Stimulated activated CD4-positive, alpha-beta T cell treated with anti-CD3 and anti-CD28 coated beads, Interleukin-12 subunit alpha, Interleukin-12 subunit beta, amount 100 ng/mL, for 4 hours (primary cell): ENCODE measurements around the gene MAML3.

Experiments
- DNase-seq: peaks from one replicate; pipeline ENCODE4 v3.0.0-alpha.2; 2020

The MAML3 gene

DNA sequence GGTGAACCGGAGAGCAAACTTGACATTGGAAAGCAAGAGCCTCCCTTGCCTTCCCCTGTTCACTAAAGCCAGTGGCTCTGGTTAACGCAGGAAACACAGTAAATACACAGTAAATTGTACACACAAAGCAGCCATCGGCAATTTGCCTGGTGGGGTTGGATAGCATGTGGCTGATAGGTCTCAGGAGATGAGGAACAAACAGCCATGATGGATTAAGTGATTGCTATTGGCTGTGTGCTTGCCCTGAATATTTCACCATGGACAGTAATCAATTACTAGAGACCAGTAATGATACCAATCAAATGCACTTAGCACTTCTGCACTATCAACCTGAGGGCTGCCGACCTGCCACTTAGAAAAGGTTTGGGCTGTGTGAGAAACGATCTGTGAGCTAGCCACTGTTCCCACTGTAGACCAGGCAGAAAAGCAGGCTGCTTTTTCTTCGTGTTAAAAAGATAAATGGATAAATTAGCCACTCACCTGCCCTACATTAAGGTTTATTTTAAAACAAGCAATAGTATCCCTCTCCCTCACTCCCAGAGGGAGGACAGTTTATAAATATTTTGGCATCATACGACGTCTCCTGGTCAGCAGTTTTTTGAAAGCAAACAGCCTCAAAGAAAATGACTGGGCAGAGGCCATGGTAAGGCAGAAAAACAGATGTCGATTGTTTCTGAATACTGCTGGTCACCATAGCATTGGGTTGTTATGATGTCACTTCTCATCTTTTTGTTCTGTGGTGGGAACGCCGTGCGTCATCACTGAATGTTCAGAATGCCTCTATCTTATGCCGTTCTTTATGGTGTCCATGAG lies 167.1 kb downstream of the MAML3 start:
- DNase-seq: no peak

DNA sequence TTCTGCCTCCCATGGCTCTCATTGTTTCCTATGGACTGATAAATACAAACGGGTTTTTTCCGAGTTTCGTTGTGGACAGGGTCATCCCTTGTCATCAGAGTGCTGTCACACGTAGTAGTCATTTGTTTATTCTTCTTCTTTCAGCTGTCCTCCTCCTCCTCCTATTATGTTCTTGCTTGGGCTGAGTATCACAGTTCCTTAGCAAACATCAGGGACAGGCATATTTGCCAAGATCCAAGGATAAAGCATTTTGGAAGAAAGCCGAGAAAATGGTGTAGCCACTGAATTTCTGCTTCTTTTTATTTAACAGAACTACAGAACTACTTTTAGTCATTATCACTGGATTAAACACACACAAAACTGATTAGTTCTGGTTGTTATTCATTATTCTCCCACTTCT lies 167.9 kb downstream of the MAML3 start:
- DNase-seq: no peak

DNA sequence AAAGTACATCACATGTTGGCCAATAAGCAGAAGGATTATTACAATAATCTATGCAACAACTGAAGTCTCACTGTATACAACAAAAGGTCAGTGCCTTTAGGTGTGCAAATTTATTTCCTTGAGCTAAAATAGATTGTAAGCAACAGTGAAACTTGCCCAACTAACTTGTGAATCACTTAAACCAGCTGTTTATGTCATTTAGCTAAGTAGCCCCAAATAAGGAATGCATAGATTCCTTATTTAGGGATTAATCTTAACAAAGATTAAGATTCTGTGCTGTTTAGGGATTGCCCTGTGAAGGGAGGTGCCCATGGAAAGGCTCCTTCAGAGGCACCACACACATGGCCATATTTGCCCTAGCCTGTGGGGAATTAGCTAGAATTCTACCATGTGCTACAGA lies 168.6 kb downstream of the MAML3 start:
- DNase-seq: no peak

GRCh38 chr4:139984471-139984870 lies 169.5 kb downstream of the MAML3 start:
- no peak for DNase-seq

GRCh38 chr4:139978692-139979091 lies 175.3 kb downstream of the MAML3 start:
- no peak for DNase-seq

- no peak for DNase-seq
Observed at GRCh38 chr4:139977838-139978609, 176.0 kb downstream of the MAML3 start.

GRCh38 chr4:139975830-139976272 lies 178.1 kb downstream of the MAML3 start:
- no peak for DNase-seq

DNA sequence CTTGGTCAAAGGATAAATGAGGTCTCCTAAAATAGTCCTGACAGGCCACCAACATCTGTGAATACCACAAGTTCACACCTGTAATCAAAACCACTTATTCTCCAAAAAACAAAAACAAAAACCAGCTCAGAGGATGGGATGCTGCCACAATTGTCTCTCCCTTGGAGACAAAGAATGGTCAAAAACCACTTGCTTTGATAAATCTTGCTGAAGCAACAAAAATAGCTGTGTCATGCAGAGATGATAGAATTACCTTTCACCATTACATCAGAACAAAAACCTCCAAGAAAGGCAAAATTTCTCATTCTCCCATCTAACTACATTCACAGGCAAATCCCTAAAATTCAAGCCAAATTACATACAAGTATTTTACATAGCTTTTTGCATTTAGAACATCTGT lies 180.4 kb downstream of the MAML3 start:
- no peak for DNase-seq

DNA sequence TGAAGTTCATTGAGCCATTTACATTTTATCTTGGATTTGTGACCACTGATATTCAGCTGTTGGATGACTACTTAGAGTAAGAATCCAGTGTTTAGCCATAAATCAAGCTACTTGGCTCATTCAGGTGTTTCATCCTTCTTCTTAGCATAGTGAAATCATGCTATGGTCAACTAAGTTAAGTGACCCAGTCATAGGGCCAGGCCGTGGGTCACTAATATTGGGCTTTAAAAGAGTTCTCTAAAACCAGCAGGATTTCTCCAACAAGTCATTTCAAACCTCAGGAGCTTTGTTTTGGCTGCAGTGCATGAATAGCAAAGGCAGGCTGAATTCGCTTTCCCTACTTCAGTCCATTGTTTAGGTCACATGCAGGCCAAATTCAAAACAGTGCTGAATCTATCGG lies 181.0 kb downstream of the MAML3 start:
- DNase-seq: no peak

DNA sequence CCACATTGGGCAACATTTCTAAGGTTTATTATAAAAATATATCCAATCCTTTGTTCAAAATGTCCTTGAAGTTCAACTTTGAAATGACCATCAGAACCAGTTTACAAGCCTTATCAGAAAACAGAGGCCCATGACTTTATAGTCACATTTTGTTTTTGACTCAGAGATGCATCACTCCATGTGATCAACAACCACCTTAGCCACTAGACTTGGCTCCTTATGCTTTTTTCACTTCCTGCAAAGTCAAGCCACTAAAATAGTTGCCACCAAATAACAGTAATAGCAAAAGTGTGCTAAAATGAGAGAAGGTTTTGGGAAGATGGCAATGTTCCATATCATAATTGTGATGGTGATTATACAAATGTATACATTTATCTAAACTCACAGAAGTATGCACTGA lies 181.7 kb downstream of the MAML3 start:
- DNase-seq: no peak

DNA sequence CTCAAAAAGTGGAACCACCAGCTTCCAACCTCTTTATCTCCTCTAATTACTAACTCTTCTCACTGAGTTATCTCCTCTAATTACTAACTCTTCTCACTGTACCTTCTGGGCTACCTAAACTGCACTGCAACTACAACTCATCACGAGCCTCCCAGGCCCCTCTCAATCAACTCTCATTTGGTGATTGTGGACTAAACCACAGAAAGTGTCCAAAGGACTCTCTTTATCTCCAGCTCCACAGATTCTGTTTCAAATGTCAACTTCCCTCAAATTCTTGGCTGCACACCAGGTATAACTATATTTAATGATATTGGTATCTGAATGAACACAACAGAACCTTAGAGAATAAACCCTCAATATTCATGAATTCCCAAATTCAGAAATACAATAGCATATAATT lies 182.9 kb downstream of the MAML3 start:
- DNase-seq: no peak

DNA sequence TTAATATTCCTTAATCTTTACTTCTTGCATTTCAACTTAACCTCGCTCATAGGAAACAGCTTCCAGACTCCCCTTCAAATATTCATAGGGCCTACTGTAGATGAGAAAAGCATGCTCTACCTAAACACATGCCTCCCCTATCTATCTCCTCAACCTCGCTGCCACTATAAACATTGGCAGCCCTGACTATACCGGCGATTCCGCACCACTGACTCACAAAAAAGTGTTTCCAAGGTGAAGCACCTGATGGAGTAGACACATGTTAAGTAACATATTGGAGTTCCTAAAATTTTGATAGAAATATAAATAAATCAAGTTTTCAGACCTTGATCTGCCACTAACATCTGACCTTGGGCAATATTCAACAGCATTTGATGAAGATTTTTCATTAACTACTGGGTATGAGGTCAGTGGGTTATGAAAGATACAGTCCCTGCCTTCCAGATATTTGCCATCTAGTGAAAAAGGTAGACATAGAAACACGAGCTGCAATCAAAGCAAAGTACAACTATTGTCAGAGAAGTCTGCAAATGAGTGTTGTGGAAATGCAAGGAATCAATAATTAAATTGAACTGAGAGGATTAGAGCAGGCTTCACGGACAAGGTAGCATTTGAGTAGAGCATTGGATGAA lies 184.2 kb downstream of the MAML3 start:
- DNase-seq: no peak

- no peak for DNase-seq
Observed at GRCh38 chr4:139968831-139969230, 185.2 kb downstream of the MAML3 start.

- no peak for DNase-seq
Observed at GRCh38 chr4:139966383-139966782, 187.6 kb downstream of the MAML3 start.

DNA sequence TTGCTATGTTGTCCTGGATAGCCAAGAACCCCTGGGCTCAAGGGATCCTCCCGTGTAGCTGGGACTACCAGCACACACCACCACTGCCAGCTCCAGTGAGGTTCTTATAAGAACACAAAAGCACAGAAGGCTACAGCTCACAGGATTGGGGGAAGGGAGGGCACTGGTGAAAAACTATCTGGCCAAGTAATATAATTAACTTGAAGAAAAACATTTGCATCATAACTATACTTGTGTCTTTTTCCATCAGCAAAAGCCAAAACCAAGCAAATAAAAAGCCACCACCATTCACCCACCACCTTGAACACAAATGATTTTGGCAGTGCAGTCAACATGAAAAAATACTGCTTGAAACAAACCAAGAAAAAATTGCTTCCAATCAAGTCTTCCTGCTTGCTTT lies 188.2 kb downstream of the MAML3 start:
- DNase-seq: no peak

DNA sequence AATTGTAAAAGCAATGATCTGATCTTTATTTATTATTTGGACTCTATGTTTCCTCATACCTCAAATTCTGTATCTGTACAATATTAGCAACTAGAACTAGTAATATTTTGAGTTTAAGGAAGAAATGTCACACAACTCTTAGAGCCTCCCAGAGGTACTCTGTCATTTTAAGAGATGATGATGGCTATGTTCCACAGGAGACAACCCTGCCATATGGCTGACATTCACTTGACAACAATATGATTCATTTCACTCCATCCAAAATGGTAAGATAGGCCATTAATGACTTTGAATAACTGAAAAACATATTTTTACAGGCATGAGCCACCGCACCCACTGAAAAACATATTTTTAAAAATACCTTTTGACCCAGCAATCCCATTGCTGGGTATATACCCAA lies 190.3 kb downstream of the MAML3 start:
- no peak for DNase-seq

DNA sequence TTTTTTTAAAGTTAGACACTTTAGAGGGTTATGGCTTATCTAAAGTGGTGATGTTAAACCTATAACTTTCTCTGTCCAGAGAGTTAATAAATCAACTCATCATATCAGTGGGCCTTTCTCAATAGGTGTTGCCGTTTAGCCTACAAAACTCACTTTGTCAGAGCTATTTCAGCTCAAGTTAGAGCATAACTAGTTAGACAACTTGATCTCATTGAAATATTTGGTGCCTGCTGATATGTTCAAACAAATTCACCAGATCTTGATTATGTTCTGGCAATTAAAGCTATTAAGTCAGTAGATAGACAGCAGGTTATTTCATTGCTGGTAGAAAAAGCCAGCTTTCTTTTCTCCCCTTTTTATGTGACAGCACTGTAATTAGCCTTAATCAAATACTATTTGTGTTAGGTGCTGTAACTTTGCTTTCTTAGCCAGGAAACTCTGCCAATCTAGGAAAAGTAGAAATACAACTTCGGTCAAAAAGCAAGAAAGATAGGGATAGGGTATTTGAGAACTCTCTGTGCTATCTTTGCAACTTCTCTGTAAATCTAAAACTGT lies 191.8 kb downstream of the MAML3 start:
- DNase-seq: no peak

DNA sequence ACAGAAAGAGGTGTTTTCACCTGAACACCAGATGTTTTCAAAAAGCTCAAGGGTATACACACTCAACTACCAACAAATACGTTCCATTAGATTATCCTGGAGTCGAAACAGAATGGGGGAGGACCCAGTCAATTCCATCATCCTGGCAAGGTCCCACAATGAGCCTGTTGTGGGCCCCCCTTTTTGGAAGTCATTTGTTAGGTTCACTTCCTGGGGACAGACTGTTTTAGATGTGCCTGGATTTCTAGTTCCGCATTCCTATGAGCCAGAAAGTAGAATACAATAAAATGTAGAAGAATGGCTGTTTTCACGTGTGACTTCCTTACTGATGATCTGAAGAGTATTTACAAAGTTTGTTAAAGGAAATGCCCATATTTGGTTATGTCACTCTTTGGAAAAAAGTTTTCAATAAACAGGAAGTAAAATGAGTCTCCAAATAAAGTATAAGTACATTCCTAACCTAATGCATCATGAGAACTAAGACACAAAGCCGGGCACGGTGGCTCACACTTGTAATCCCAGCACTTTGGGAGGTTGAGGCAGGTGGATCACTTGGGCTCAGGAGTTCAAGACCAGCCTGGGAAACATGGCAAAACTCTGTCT lies 192.5 kb downstream of the MAML3 start:
- DNase-seq: no peak

DNA sequence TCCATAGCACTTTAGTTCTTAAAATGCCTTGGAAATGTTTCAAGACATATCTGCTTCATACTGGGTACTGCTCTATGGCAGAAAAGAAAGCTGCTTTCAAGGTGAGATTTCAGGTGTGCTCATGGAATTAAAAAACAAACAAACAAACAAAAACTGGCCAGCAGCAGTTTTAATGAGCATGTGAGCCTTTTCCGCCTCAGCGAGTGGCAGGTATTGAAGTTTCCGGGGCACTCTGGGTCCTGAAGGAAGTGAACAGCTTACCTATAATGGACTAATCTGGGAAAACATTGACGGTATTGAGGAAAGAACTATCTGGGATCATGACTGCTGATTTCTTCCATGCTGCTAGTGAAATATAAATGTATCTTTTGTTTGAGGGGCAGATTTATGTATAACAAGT lies 194.6 kb downstream of the MAML3 start:
- no peak for DNase-seq

- DNase-seq: no peak
Observed at GRCh38 chr4:139958739-139959098, 195.3 kb downstream of the MAML3 start.

DNA sequence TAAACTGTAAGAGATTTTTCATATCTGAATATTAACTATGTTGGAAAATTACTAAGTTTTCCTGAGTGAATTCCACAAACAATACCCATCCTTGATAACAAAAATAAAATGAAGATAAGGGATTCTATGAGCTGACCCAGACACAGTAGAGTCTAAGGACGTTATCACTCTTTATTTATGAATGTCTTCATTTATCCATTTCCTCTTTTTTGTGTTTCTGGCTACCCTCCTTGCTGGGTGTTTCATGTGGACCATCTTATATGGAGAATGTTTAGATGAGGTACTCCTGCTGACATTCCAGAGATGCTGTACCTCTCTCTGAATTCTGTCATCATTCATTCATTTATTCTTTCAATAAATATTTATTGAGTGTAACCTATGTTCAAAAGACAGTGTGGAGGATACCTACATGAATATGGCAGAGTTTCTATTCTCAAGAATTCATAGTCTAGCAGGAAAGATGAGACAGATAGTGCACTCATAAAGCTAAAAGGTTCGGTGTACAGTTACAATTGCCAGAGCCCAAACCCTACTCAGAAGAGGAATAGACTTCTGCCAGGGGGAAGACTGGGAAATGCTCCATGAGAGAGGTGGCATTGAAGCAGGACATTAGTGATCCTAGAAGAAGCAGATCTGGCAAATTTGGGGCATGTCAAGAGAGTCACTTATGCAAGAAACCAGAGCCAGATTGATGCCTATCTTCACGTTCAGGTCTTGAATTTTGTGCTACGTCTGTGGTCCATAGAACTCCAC lies 195.8 kb downstream of the MAML3 start:
- no peak for DNase-seq

DNA sequence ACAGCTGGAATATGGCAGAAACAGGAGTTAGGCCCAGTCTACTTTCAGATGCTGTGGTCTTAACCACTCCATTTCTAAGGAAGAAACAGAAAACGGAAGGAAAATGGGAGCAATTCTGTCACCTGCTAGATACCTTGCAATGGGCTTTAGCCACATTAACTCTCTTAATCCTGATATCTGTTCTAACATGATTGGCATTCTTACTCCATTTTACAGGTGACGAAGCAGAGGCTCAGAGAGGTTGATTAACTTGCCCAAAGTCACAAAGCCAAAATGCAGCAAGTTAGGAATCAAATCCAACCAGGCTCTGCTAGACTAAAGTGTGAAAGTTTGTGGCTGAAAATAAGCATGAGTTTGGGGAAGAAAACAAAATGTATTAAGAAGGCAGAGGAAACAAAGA lies 196.9 kb downstream of the MAML3 start:
- DNase-seq: no peak
